D721Med (cell line): Measurements from ENCODE around the gene MRPL55.

Experiments
- DNase-seq: peaks from one replicate; pipeline ENCODE4 v3.0.0; 2011; ENCODE audit warnings: low spot score; ENCODE audit not compliant: insufficient read length
- FAIRE-seq: peaks from 2 replicates; lab custom pipeline; 2011; peaks lifted over from hg19 to GRCh38; lab: Jason Lieb, UNC
- CTCF ChIP-seq: IDR thresholded peaks from 2 replicates; pipeline ENCODE4 v1.5.1; 2012; ENCODE audit warnings: mild to moderate bottlenecking, control low read depth; ENCODE audit not compliant: insufficient read depth; ENCODE audit errors: missing control alignments

MRPL55 gene

DNA sequence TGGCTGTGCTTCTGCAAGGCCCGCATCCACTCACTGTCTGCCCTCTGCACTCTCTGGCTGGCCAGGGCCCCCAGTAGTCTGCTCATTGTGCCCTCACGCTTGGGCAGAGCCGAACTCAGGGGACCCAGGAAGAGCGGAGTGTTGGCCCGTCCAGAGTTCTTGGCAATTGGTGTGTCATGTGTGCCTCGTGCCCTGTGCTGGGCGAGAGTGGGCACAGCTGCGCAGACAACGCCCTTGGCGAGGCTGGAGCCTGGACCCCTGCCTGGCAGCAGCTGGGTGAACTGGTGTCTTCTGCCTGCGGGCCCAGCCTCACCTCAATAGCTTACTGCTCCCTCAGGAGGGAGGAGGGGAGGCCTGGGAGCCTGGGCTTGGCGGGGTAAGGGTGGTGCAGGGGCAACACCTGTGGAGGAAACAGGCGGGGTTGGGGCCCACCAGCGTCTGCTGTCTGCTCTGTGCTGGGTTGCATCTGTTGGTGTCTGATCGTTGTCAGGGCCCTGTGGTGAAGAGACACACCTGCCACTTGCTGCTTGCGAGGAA lies 33.1 kb upstream of the MRPL55 start:
- no peak for DNase-seq
- no peak for TF ChIP-seq CTCF
- FAIRE-seq = no peak

- no peak for TF ChIP-seq CTCF
- no peak for DNase-seq
- FAIRE-seq = no peak
Observed at GRCh38 chr1:228141226-228142044, 32.3 kb upstream of the MRPL55 start.

- FAIRE-seq (no peak), DNase-seq (no peak)
- no peak for TF ChIP-seq CTCF
Observed at GRCh38 chr1:228140724-228141225, 31.7 kb upstream of the MRPL55 start.

DNA sequence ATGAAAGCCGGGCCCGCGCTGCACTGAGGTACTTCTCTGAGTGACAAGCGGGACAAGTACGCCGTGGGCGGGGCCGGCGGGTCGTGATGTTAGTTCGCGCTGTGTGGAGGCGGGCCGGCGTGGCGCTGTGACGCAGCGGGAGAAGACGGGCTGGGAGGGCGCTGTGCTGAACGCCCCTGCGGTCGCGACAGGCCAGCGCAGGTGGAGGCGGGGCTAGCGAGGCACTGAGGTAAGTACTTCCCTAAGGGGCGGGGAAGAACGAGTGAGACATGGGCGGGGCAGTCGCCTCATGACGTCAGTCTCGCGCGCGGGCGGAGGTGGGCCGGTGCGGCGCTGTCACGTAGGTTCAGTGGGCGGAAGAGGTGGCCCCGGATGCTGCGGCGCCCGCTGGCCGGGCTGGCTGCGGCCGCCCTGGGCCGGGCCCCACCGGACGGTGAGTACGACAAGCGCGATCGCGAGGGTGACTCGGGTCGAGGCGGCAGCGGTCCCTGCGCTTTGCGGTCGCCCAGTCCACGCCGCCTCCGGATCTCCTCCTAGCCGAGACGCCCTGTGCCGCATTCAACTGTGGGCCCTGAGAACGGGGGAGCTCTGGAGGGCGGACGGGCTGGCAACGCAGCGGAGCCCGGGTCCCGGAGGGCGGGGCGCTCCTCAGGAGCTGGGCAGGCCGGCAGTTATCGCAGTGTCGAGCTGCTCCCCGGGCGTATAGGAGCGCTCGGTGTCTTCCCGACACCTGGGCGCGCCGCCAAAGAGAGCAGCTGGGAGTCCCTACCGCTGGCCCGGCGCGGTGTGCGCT lies 31.0 kb upstream of the MRPL55 start, which contains the start of gene GUK1:
Gene GUK1 (plus strand): TSS at position 349 of the 793 bp plus-strand sequence. CDS start 24 bp downstream, at position 373.
- DNase-seq (peak; percentile 98), FAIRE-seq (no peak)
- peak; percentile 35 for TF ChIP-seq CTCF

DNA sequence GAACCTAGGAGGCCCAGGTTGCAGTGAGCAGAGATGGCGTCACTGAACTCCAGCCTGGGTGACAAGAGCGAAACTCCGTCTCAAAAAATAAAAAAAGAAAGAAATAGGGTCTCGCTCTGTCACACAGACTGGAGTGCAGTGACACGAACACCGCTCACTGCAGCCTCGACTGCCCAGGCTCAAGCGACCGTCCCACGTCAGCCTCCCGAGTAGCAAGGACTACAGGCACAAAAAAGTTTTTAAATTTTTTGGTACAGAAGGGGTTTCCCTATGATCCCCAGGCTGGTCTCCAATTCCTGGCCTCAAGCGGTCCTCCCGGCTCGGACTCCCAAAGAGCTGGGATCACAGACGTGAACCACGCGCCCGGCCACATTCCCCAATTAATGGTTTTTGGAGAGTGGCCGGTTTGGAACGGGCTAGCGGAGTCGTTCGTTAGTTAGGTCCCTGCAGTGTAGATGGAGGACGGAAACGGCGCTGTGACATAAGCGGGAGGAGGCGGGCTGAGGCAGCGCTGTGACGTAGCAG lies 30.4 kb upstream of the MRPL55 start:
- TF ChIP-seq CTCF = no peak
- DNase-seq = no peak
- no peak for FAIRE-seq

DNA sequence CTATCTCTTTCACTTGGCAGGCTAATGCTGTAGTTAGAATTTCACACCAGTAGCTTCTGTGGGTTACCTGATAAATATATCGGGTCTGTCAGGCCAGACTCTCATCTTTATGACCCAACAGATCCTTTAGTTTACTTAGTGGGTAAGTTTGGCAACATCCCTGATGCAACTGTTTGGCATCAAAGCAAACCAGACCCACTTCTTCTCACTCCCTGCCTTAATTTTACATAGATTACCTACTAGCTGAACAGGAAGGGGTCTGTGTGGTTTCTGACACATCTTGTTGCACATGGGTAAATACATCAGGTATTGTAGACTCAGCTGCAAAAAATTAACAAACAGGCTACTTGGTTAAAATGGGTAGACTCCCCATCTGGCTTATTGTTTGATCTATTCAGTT lies 27.8 kb upstream of the MRPL55 start:
- DNase-seq (no peak), FAIRE-seq (no peak)
- no peak for TF ChIP-seq CTCF
